Ovary (tissue), 3 donors: ENCODE measurements around the gene KIAA1217.
"Not testable (repeated sequence)": the region's sequence is repeated elsewhere in the genome, so short reads cannot be mapped to it uniquely, and the experiment has no call there.

Experiments
- EP300 ChIP-seq: sonication (generic); formaldehyde crosslinking; IDR thresholded peaks from one replicate; pipeline ENCODE4 v1.6.1; 2017; ENCODE audit warnings: antibody characterized with exemption
- TF ChIP-seq, protein P1 (sequence below), 3 donors: fragments of 450-650 bp in 2 of 3; fragments of 200-600 bp in 1 of 3; IDR thresholded peaks; one replicate each; pipeline versions ENCODE4 v1.5.1 to v1.8.0; 2016 to 2022; ENCODE audit warnings: antibody characterized with exemption in 3 of 3, mild to moderate bottlenecking in 1 of 3
- donor health status: DM: no; HTN: no; CAD: no.

- TF ChIP-seq, protein P1, sequence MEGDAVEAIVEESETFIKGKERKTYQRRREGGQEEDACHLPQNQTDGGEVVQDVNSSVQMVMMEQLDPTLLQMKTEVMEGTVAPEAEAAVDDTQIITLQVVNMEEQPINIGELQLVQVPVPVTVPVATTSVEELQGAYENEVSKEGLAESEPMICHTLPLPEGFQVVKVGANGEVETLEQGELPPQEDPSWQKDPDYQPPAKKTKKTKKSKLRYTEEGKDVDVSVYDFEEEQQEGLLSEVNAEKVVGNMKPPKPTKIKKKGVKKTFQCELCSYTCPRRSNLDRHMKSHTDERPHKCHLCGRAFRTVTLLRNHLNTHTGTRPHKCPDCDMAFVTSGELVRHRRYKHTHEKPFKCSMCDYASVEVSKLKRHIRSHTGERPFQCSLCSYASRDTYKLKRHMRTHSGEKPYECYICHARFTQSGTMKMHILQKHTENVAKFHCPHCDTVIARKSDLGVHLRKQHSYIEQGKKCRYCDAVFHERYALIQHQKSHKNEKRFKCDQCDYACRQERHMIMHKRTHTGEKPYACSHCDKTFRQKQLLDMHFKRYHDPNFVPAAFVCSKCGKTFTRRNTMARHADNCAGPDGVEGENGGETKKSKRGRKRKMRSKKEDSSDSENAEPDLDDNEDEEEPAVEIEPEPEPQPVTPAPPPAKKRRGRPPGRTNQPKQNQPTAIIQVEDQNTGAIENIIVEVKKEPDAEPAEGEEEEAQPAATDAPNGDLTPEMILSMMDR (IDR thresholded peaks at IDR 0.05), result not testable (repeated sequence)
- not testable (repeated sequence) for TF ChIP-seq EP300
Observed at GRCh38 chr10:24482713-24483112, 273.8 kb downstream of the KIAA1217 start.
